Vagina (tissue), 2 donors: ENCODE results near the gene YWHAG. TPM values are rescaled to one million over a fixed set of nuclear protein-coding genes. Genes with fewer than 3 reads are reported as not detected.
A peak's percentile ranks its signal among the peaks of the same experiment; 100 is the strongest.

Experiments used
- DNase-seq, 2 donors: peaks; one replicate each; pipeline ENCODE4 v3.0.0-alpha.2; 2017; ENCODE audit errors: extremely low spot score in 2 of 2
- H3K27ac ChIP-seq: fragments of 200-600 bp; sonication (generic); one replicate; pipeline ENCODE4 v1.5.1; 2019
- H3K27me3 ChIP-seq: fragments of 200-600 bp; sonication (generic); one replicate; pipeline ENCODE4 v1.5.1; 2019
- H3K36me3 ChIP-seq, 2 donors: fragments of 200-600 bp; sonication (generic); one replicate each; pipeline ENCODE4 v1.5.1; 2017 to 2019
- H3K4me1 ChIP-seq: fragments of 200-600 bp; sonication (generic); one replicate; pipeline ENCODE4 v1.5.1; 2019
- H3K4me3 ChIP-seq, 2 donors: fragments of 200-600 bp; sonication (generic); 1 replicate in 1 of 2; 2 replicates in 1 of 2; pipeline ENCODE4 v1.5.1; 2016 to 2019
- H3K9me3 ChIP-seq: fragments of 200-600 bp; sonication (generic); one replicate; pipeline ENCODE4 v1.5.1; 2019
- POLR2A ChIP-seq, 2 donors: fragments of 450-650 bp; IDR thresholded peaks; one replicate each; pipeline ENCODE4 v1.6.1; 2017; ENCODE audit warnings: antibody characterized with exemption in 2 of 2, mild to moderate bottlenecking in 2 of 2, moderate library complexity in 2 of 2
- POLR2AphosphoS5 ChIP-seq, 2 donors: sonication (generic); formaldehyde crosslinking; IDR thresholded peaks; one replicate each; pipeline ENCODE4 v1.9.0; 2017; ENCODE audit warnings: antibody characterized with exemption in 2 of 2, mild to moderate bottlenecking in 2 of 2, low read depth in 1 of 2; ENCODE audit not compliant: insufficient read depth in 1 of 2
- intact Hi-C: fragments of 100-400 bp; cut with DNase I; formaldehyde crosslinking; loops from one replicate; pipeline ENCODE4 v1.15.1; 2023
- total RNA-seq: library from RNA; depleted of rRNA; stranded (reverse); fragments of >200 nt; gene quantifications from one replicate; pipeline ENCODE4 v1.2.3, GENCODE V29; 2016
- TF ChIP-seq, protein P1 (sequence below), 3 experiments: fragments of 450-650 bp in 2 of 3; fragments of 200-600 bp in 1 of 3; sonication (generic) in 1 of 3; IDR thresholded peaks; one replicate each; pipeline ENCODE4 v1.5.1; 2017 to 2019; ENCODE audit warnings: antibody characterized with exemption in 3 of 3, mild to moderate bottlenecking in 2 of 3, moderate library complexity in 2 of 3

Gene YWHAG
- total RNA-seq, 1 donor from 2014 or later, result 73.2 TPM

DNA sequence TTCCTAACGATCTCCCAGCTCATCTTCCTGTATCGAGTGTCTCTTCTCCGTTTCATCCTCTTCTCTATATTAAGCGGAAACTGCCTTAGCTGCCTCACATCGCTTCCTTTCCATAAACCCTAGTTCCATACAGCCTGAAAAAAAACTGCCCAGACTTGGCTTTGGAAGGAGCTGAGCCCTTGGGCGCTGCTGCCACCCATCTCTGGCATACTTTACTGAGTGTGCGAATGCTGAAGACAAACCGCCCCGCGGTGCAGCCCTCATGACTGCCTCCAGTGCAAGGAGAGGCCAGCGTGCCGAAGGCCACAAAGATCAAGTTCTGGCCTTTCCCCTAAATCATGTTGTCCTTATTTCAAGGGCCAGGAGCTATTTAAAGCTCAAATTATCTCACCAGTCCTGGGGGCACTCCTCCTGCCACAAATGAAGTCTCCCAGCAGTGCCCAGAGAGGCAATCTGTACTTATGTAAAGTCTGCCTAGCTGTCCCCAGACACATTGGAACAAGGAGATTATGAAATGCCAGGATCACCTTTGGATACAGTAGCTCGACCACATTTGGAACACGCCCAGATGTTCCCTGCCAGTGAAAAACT is 25.2 kb downstream of the YWHAG start:
- DNase-seq, result no peak
- H3K4me3 ChIP-seq, result no peak overlapping the region
- TF ChIP-seq POLR2A (IDR thresholded peaks at IDR 0.05) (no peak), POLR2AphosphoS5 (IDR thresholded peaks at IDR 0.05; ENCODE audit: insufficient read depth in 1 of 2, low read depth in 1 of 2) (peak in 1 of 2 donors; percentile 18)
- TF ChIP-seq, protein P1, sequence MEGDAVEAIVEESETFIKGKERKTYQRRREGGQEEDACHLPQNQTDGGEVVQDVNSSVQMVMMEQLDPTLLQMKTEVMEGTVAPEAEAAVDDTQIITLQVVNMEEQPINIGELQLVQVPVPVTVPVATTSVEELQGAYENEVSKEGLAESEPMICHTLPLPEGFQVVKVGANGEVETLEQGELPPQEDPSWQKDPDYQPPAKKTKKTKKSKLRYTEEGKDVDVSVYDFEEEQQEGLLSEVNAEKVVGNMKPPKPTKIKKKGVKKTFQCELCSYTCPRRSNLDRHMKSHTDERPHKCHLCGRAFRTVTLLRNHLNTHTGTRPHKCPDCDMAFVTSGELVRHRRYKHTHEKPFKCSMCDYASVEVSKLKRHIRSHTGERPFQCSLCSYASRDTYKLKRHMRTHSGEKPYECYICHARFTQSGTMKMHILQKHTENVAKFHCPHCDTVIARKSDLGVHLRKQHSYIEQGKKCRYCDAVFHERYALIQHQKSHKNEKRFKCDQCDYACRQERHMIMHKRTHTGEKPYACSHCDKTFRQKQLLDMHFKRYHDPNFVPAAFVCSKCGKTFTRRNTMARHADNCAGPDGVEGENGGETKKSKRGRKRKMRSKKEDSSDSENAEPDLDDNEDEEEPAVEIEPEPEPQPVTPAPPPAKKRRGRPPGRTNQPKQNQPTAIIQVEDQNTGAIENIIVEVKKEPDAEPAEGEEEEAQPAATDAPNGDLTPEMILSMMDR (IDR thresholded peaks at IDR 0.05), result no peak
- no peaks in the 10 kb centered on the region for H3K27me3 ChIP-seq
- H3K36me3 ChIP-seq, result peaks cover 0 to 13% of the 10 kb centered on the region in 2 donors
- intact Hi-C loops, result no loop called here
- H3K27ac ChIP-seq, result no peak overlapping the region
- H3K4me1 ChIP-seq, result peaks cover 59% of the 10 kb centered on the region
- H3K9me3 ChIP-seq, result no peaks in the 10 kb centered on the region

DNA sequence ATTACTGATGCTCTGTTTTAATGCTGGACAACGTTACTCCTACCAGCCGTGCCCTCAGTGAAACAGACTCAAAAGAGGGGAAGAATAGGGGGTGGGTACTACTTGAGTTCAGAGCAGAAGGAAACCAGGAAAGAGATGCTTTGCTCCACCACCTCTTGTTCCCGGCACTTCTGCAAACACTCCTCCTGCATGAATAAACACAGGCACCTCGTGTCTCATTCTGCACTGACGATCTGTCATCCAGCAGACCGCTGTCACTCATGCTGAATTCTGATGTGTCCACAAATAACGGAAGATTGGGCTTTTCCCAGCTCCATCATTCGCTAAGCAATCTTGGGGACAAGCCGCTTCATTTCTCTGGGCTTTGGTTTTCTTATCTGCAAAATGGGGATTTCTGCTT is 26.7 kb downstream of the YWHAG start:
- intact Hi-C loops, result no loop called here
- Histone ChIP-seq H3K36me3 (peaks cover 0 to 21% of the 10 kb centered on the region in 2 donors), H3K27me3 (no peaks in the 10 kb centered on the region), H3K4me1 (peaks cover 60% of the 10 kb centered on the region), H3K4me3 (no peak overlapping the region), H3K9me3 (no peaks in the 10 kb centered on the region), H3K27ac (no peak overlapping the region)
- DNase-seq, result no peak
- TF ChIP-seq, protein P1 (IDR thresholded peaks at IDR 0.05), result no peak
- TF ChIP-seq POLR2AphosphoS5 (IDR thresholded peaks at IDR 0.05; ENCODE audit: insufficient read depth in 1 of 2, low read depth in 1 of 2), result no peak
- TF ChIP-seq POLR2A (IDR thresholded peaks at IDR 0.05), result no peak

DNA sequence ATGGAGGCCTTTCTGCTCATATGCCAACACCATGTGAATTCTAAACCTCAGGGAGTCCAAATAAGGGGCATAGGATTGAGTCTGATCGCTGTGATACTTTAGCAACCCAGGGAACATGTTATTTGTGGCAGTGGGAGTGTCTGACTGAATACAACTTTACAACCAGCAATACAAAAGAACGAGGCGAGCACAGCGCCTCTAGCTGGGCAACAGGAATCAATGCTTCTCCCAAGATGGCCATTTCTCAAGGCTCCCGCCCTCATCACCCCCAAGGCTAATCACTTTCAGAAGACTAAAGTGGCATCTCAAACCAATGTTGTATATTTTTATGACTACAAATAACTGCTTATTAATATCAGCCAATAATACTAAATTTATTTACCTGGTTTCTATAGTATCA is 28.1 kb downstream of the YWHAG start:
- DNase-seq, result no peak
- H3K27ac ChIP-seq, result no peak overlapping the region
- peaks cover 0 to 29% of the 10 kb centered on the region in 2 donors for H3K36me3 ChIP-seq
- no peaks in the 10 kb centered on the region for H3K27me3 ChIP-seq
- H3K4me1 ChIP-seq, result peaks cover 61% of the 10 kb centered on the region
- H3K4me3 ChIP-seq, result no peak overlapping the region
- TF ChIP-seq POLR2A (IDR thresholded peaks at IDR 0.05) (no peak), POLR2AphosphoS5 (IDR thresholded peaks at IDR 0.05; ENCODE audit: insufficient read depth in 1 of 2, low read depth in 1 of 2) (no peak)
- TF ChIP-seq, protein P1 (IDR thresholded peaks at IDR 0.05), result no peak
- no peaks in the 10 kb centered on the region for H3K9me3 ChIP-seq
- intact Hi-C loops, result no loop called here

DNA sequence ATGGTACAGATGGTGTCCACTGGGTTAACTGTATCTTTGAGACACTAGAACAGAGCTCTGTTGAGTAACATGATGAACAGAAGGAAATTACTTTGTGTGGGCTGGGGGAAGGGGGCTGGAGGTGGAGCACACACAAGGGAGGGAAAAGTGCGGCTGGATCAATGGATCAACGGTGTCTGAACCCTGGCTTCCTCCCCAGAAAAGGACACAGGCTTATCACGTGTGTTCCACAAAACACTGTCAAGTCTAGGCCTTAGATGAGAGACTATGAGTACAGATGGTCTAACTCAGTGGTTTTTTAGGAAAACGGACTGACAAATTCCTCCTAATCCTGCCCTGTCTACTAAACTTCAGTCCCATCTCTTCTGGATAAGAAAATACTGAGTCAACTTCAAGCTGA is 28.5 kb downstream of the YWHAG start:
- Histone ChIP-seq H3K9me3 (no peaks in the 10 kb centered on the region), H3K36me3 (peaks cover 0 to 29% of the 10 kb centered on the region in 2 donors), H3K27ac (no peak overlapping the region), H3K27me3 (no peaks in the 10 kb centered on the region), H3K4me1 (peaks cover 59% of the 10 kb centered on the region), H3K4me3 (no peak overlapping the region)
- no peak for TF ChIP-seq POLR2AphosphoS5 (IDR thresholded peaks at IDR 0.05; ENCODE audit: insufficient read depth in 1 of 2, low read depth in 1 of 2)
- no peak for TF ChIP-seq POLR2A (IDR thresholded peaks at IDR 0.05)
- TF ChIP-seq, protein P1 (IDR thresholded peaks at IDR 0.05), result no peak
- intact Hi-C loops, result no loop called here
- no peak for DNase-seq

DNA sequence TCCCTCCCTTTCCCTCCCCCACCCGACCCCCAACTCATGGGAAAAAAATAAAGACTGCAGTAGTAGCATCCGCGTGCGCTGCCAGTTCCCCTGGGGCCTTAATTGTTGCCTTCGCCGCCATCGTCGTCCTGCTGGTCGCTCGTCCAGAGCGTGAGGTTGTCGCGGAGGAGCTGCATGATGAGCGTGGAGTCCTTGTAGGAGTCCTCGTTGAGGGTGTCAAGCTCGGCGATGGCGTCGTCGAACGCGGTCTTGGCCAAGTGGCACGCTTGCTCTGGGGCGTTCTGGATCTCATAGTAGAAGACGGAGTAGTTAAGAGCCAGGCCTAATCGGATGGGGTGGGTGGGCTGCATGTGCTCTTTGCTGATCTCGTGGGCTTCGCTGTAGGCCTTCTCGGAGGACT is 29.3 kb downstream of the YWHAG start:
- TF ChIP-seq, protein P1 (IDR thresholded peaks at IDR 0.05), result no peak
- TF ChIP-seq POLR2AphosphoS5 (IDR thresholded peaks at IDR 0.05; ENCODE audit: insufficient read depth in 1 of 2, low read depth in 1 of 2) (no peak), POLR2A (IDR thresholded peaks at IDR 0.05) (no peak)
- H3K27ac ChIP-seq, result no peak overlapping the region
- H3K4me3 ChIP-seq, result no peak overlapping the region
- no peaks in the 10 kb centered on the region for H3K27me3 ChIP-seq
- DNase-seq, result no peak
- H3K4me1 ChIP-seq, result peaks cover 54% of the 10 kb centered on the region
- no peaks in the 10 kb centered on the region for H3K9me3 ChIP-seq
- intact Hi-C loops, result no loop called here
- peaks cover 0 to 29% of the 10 kb centered on the region in 2 donors for H3K36me3 ChIP-seq
